Smooth muscle cell (in vitro differentiated cells): Measurements from ENCODE around the gene GTF2E1. TPM values are rescaled to one million over a fixed set of nuclear protein-coding genes. Genes with fewer than 3 reads are reported as not detected.

ENCODE experiments used
- DNase-seq: peaks from one replicate; lab custom pipeline; 2025; ENCODE audit not compliant: unreplicated experiment; lab: John Stamatoyannopoulos, UW
- H2AFZ ChIP-seq: fragments of 200-600 bp; sonication (generic); 2 replicates; pipeline ENCODE4 v1.6.0; 2016; ENCODE audit warnings: antibody characterized with exemption, low read depth, mild to moderate bottlenecking
- H3F3A ChIP-seq: fragments of 200-600 bp; sonication (generic); 2 replicates; pipeline ENCODE4 v1.6.0; 2017; ENCODE audit warnings: antibody characterized with exemption, low read depth
- H3K27ac ChIP-seq: fragments of 200-600 bp; sonication (generic); 2 replicates; pipeline ENCODE4 v1.5.1; 2016; ENCODE audit warnings: low read depth, mild to moderate bottlenecking
- H3K27me3 ChIP-seq: fragments of 200-600 bp; sonication (generic); 2 replicates; pipeline ENCODE4 v1.6.1; 2016; ENCODE audit warnings: low read depth, mild to moderate bottlenecking
- H3K36me3 ChIP-seq: fragments of 200-600 bp; sonication (generic); 2 replicates; pipeline ENCODE4 v1.5.1; 2016; ENCODE audit warnings: low read depth
- H3K4me1 ChIP-seq: fragments of 200-600 bp; sonication (generic); 2 replicates; pipeline ENCODE4 v1.5.1; 2016; ENCODE audit warnings: low read depth
- H3K4me2 ChIP-seq: fragments of 200-600 bp; sonication (generic); 2 replicates; pipeline ENCODE4 v1.6.0; 2016; ENCODE audit warnings: mild to moderate bottlenecking
- H3K4me3 ChIP-seq: fragments of 200-600 bp; sonication (generic); 2 replicates; pipeline ENCODE4 v1.5.1; 2016; ENCODE audit warnings: mild to moderate bottlenecking
- H3K79me2 ChIP-seq: fragments of 200-600 bp; sonication (generic); 2 replicates; pipeline ENCODE4 v1.6.0; 2016; ENCODE audit warnings: low read depth, mild to moderate bottlenecking
- H3K9ac ChIP-seq: fragments of 200-600 bp; sonication (generic); 2 replicates; pipeline ENCODE4 v1.6.0; 2016; ENCODE audit warnings: low read depth
- H3K9me3 ChIP-seq: fragments of 200-600 bp; sonication (generic); replicated peaks from 2 replicates; pipeline ENCODE4 v1.5.1; 2016; ENCODE audit warnings: low read depth
- H4K20me1 ChIP-seq: fragments of 200-600 bp; sonication (generic); 2 replicates; pipeline ENCODE4 v1.6.0; 2016; ENCODE audit warnings: low read depth
- WGBS: methylation state at CpG from one replicate; pipeline ENCODE4 v1.1.7; 2016; ENCODE audit warnings: low lambda C conversion rate; 5-methylcytosine and 5-hydroxymethylcytosine counted together
- polyA plus RNA-seq: library from polyadenylated mRNA; unstranded; fragments of >200 nt; fragmentation: Nextera tagmentation; extraction: Ambion mirVana; gene quantifications from 2 replicates; pipeline ENCODE4 v1.2.1, GENCODE V29; 2016
- total RNA-seq: library from RNA; depleted of rRNA; stranded (reverse); fragments of >200 nt; gene quantifications from 2 replicates; pipeline ENCODE4 v1.2.3, GENCODE V29; 2014
- TF ChIP-seq, protein P1 (sequence below): fragments of 200-600 bp; sonication (generic); IDR thresholded peaks from 2 replicates; pipeline ENCODE4 v1.5.1; 2017; ENCODE audit warnings: borderline replicate concordance, mild to moderate bottlenecking, antibody characterized with exemption; ENCODE audit not compliant: insufficient read depth, poor library complexity, severe bottlenecking

Gene GTF2E1
- total and polyA plus RNA-seq, 2 experiments from 2014 or later, result 17.0 to 17.6 TPM

DNA sequence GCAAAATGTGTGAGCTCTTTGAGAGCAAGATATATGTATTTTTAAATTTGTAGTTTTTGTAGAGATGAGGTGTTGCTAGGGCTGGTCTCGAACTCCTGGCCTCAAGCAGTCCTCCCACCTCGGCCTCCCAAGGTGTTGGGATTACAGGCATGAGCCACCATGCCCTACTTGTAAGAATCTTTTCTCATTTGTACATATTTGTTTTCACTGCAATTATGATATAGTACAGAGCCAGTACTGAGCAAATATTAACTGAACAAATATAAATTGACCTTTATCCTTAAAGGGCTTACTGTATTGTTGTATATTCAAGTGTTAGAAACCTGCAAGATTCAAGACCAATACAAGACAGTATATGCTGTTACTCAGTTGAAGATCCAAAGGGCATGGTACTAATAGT is 53.4 kb downstream of the GTF2E1 start:
- Histone ChIP-seq H3K4me1 (peaks cover 12% of the 10 kb centered on the region), H3K9ac (no peak overlapping the region), H3K36me3 (no peaks in the 10 kb centered on the region), H3K9me3 (no peaks in the 10 kb centered on the region), H3K27ac (no peak overlapping the region), H2AFZ (no peak overlapping the region), H3K4me2 (no peak overlapping the region), H3F3A (peaks cover 21% of the 10 kb centered on the region), H3K27me3 (no peaks in the 10 kb centered on the region), H3K4me3 (no peak overlapping the region), H3K79me2 (no peaks in the 10 kb centered on the region), H4K20me1 (no peaks in the 10 kb centered on the region)
- DNase-seq, result no peak
- TF ChIP-seq, protein P1, sequence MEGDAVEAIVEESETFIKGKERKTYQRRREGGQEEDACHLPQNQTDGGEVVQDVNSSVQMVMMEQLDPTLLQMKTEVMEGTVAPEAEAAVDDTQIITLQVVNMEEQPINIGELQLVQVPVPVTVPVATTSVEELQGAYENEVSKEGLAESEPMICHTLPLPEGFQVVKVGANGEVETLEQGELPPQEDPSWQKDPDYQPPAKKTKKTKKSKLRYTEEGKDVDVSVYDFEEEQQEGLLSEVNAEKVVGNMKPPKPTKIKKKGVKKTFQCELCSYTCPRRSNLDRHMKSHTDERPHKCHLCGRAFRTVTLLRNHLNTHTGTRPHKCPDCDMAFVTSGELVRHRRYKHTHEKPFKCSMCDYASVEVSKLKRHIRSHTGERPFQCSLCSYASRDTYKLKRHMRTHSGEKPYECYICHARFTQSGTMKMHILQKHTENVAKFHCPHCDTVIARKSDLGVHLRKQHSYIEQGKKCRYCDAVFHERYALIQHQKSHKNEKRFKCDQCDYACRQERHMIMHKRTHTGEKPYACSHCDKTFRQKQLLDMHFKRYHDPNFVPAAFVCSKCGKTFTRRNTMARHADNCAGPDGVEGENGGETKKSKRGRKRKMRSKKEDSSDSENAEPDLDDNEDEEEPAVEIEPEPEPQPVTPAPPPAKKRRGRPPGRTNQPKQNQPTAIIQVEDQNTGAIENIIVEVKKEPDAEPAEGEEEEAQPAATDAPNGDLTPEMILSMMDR, result no peak
- 86% methylated on average over 2 of the region's 2 CpGs for whole genome bisulfite sequencing

DNA sequence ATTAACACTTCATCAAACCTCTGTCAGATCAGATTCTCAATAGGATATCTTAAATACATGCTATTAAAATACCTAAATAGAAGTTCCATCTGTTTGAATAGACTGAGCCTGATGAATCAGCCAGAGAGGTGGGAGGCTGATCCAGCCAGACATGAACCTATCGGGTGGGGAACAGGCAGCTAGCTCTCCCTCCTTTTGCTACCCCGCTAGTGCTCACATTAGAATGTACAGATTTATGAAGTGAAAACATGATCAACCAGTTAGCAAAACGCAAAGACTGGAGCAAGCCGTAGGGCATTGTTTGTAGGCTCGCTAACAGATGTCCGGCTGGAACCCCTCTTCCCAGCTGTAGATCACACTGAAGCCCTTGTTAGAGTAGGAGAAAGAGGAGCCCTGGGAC is 54.4 kb downstream of the GTF2E1 start:
- H3K4me3 ChIP-seq, result no peak overlapping the region
- peaks cover 16% of the 10 kb centered on the region for H3F3A ChIP-seq
- H4K20me1 ChIP-seq, result no peaks in the 10 kb centered on the region
- no peak for DNase-seq
- peak overlapping the region; percentile 2 for H2AFZ ChIP-seq
- H3K36me3 ChIP-seq, result no peaks in the 10 kb centered on the region
- WGBS, result 51% methylated on average over 6 of the region's 6 CpGs
- H3K9me3 ChIP-seq, result no peaks in the 10 kb centered on the region
- no peaks in the 10 kb centered on the region for H3K27me3 ChIP-seq
- no peak overlapping the region for H3K4me2 ChIP-seq
- TF ChIP-seq, protein P1, result no peak
- H3K79me2 ChIP-seq, result no peaks in the 10 kb centered on the region
- no peak overlapping the region for H3K27ac ChIP-seq
- H3K4me1 ChIP-seq, result peaks cover 12% of the 10 kb centered on the region
- H3K9ac ChIP-seq, result no peak overlapping the region

GRCh38 chr3:120797857-120798256 is 55.3 kb downstream of the GTF2E1 start:
- Histone ChIP-seq H3K4me2 (no peak overlapping the region), H3K9ac (no peak overlapping the region), H3K27me3 (no peaks in the 10 kb centered on the region), H4K20me1 (no peaks in the 10 kb centered on the region), H3K4me1 (peaks cover 4% of the 10 kb centered on the region), H3K36me3 (no peaks in the 10 kb centered on the region), H3K4me3 (no peak overlapping the region), H3K9me3 (no peaks in the 10 kb centered on the region), H2AFZ (no peak overlapping the region), H3F3A (peaks cover 9% of the 10 kb centered on the region), H3K27ac (no peak overlapping the region), H3K79me2 (no peaks in the 10 kb centered on the region)
- WGBS, result 91% methylated on average over 2 of the region's 2 CpGs
- no peak for DNase-seq
- TF ChIP-seq, protein P1, result no peak

- Histone ChIP-seq H3K4me2 (no peak overlapping the region), H3K27me3 (no peaks in the 10 kb centered on the region), H3K9ac (no peak overlapping the region), H3K4me3 (no peak overlapping the region), H3K27ac (no peak overlapping the region), H4K20me1 (no peaks in the 10 kb centered on the region), H2AFZ (no peak overlapping the region), H3K9me3 (no peaks in the 10 kb centered on the region), H3F3A (peaks cover 9% of the 10 kb centered on the region), H3K36me3 (no peaks in the 10 kb centered on the region), H3K4me1 (no peaks in the 10 kb centered on the region), H3K79me2 (no peaks in the 10 kb centered on the region)
- no peak for DNase-seq
- 83% methylated on average over 1 of the region's 1 CpG for WGBS
- TF ChIP-seq, protein P1, result no peak
Observed at GRCh38 chr3:120798346-120798745, 55.8 kb downstream of the GTF2E1 start.
